NCI-H526 (cell line): ENCODE data around the gene CFAP46.

Experiments used
- DNase-seq, 2 experiments: peaks; one replicate each; lab custom pipeline; 2025; lab: John Stamatoyannopoulos, UW

Gene CFAP46

GRCh38 chr10:132770061-132771021 lies 172.0 kb downstream of the CFAP46 start:
- DNase-seq, result no peak

GRCh38 chr10:132768346-132769248 lies 173.8 kb downstream of the CFAP46 start:
- no peak for DNase-seq

GRCh38 chr10:132766291-132766690 lies 176.1 kb downstream of the CFAP46 start:
- no peak for DNase-seq

- DNase-seq, result no peak
Measured at GRCh38 chr10:132765435-132765834, 176.9 kb downstream of the CFAP46 start.

GRCh38 chr10:132764108-132764507 lies 178.3 kb downstream of the CFAP46 start:
- DNase-seq, result no peak

- no peak for DNase-seq
Measured at GRCh38 chr10:132763545-132763944, 178.8 kb downstream of the CFAP46 start.

GRCh38 chr10:132762267-132762666 lies 180.1 kb downstream of the CFAP46 start:
- no peak for DNase-seq

- no peak for DNase-seq
Measured at GRCh38 chr10:132761395-132762060, 180.8 kb downstream of the CFAP46 start.

- no peak for DNase-seq
Measured at GRCh38 chr10:132758865-132759264, 183.5 kb downstream of the CFAP46 start.
